ENCODE data around the gene MCOLN1. TPM values are rescaled to one million over a fixed set of nuclear protein-coding genes. Genes with fewer than 3 reads are reported as not detected.

MCOLN1 gene
- total and polyA plus RNA-seq, 2 experiments from 2014 or later: 7.2 to 16.1 TPM

- Histone ChIP-seq H4K20me1 (replicated peaks; ENCODE audit: insufficient read depth) (no peaks in the 10 kb centered on the region), H3F3A (replicated peaks; ENCODE audit: low read depth) (peaks cover 5% of the 10 kb centered on the region; the same call in 1 of the 2 replicates), H3K27me3 (ENCODE audit: insufficient read depth) (no peaks in the 10 kb centered on the region), H3K9me2 (ENCODE audit: insufficient read depth) (no peaks in the 10 kb centered on the region), H2AFZ (peak overlapping the region; percentile 98), H3K27ac (ENCODE audit: low read depth) (peak overlapping the region; percentile 88), H3K79me2 (replicated peaks; ENCODE audit: insufficient read depth) (no peaks in the 10 kb centered on the region), H3K4me2 (peak overlapping the region; percentile 95), H3K4me3 (peak overlapping the region; percentile 96), H3K36me3 (ENCODE audit: insufficient read depth) (no peaks in the 10 kb centered on the region; the same call in 1 of the 2 replicates), H3K4me1 (ENCODE audit: insufficient read depth) (no peaks in the 10 kb centered on the region)
- TF ChIP-seq NANOG (IDR thresholded peaks at IDR 0.05; ENCODE audit: borderline replicate concordance): no peak
- peak; percentile 64 for TF ChIP-seq POLR2AphosphoS5 (IDR thresholded peaks at IDR 0.05; ENCODE audit: low read depth)
- peak; percentile 70 for ATAC-seq
- peak; percentile 94 for DNase-seq (ENCODE audit: low spot score)
- Mint-ChIP-seq H3K9me3 (no peaks in the 10 kb centered on the region; the same call in 2 of the 3 replicates), H3K36me3 (ENCODE audit: low read depth) (peaks cover 11% of the 10 kb centered on the region; the same call in 2 of the 3 replicates), H3K27me3 (ENCODE audit: insufficient read depth, low read depth, poor library complexity) (peaks cover 8% of the 10 kb centered on the region), H3K27ac (peak overlapping the region; percentile 87), H3K4me1 (no peaks in the 10 kb centered on the region; the same call in 2 of the 3 replicates), H3K4me3 (peak overlapping the region; percentile 89)
These were observed 11.6 kb downstream of the MCOLN1 start for GRCh38 chr19:7533925-7534480.

- H3K36me3 Mint-ChIP-seq (ENCODE audit: low read depth): peaks cover 11% of the 10 kb centered on the region; the same call in 2 of the 3 replicates
- no peaks in the 10 kb centered on the region; the same call in 2 of the 3 replicates for H3K4me1 Mint-ChIP-seq
- H3K4me1 ChIP-seq (ENCODE audit: insufficient read depth): no peaks in the 10 kb centered on the region
- H3K27ac Mint-ChIP-seq: peak overlapping the region; percentile 87
- no peaks in the 10 kb centered on the region for H3K79me2 ChIP-seq (replicated peaks; ENCODE audit: insufficient read depth)
- H3F3A ChIP-seq (replicated peaks; ENCODE audit: low read depth): peaks cover 5% of the 10 kb centered on the region; the same call in 1 of the 2 replicates
- H3K4me3 ChIP-seq: peak overlapping the region; percentile 96
- H3K27ac ChIP-seq (ENCODE audit: low read depth): peak overlapping the region; percentile 88
- no peaks in the 10 kb centered on the region for H3K27me3 ChIP-seq (ENCODE audit: insufficient read depth)
- TF ChIP-seq POLR2AphosphoS5 (IDR thresholded peaks at IDR 0.05; ENCODE audit: low read depth) (peak; percentile 32), ZNF462 (CRISPR knock-in tag; IDR thresholded peaks at IDR 0.05) (no peak), STAT1 (IDR thresholded peaks at IDR 0.05; ENCODE audit: unreplicated experiment) (no peak), CTCF (conservative IDR thresholded peaks at IDR 0.05; ENCODE audit: low read depth in 2 of 2) (peak; percentile 15 to 37; a peak in 2 of 4 replicates)
- peak; percentile 54 for ATAC-seq
- no peaks in the 10 kb centered on the region; the same call in 2 of the 3 replicates for H3K9me3 Mint-ChIP-seq
- peak overlapping the region; percentile 89 for H3K4me3 Mint-ChIP-seq
- H3K4me2 ChIP-seq: peak overlapping the region; percentile 95
- DNase-seq (ENCODE audit: low spot score): peak; percentile 93
- H4K20me1 ChIP-seq (replicated peaks; ENCODE audit: insufficient read depth): no peaks in the 10 kb centered on the region
- no peaks in the 10 kb centered on the region for H3K9me2 ChIP-seq (ENCODE audit: insufficient read depth)
- H3K27me3 Mint-ChIP-seq (ENCODE audit: insufficient read depth, low read depth, poor library complexity): peaks cover 8% of the 10 kb centered on the region
- peak overlapping the region; percentile 91 for H2AFZ ChIP-seq
- H3K36me3 ChIP-seq (ENCODE audit: insufficient read depth): no peaks in the 10 kb centered on the region; the same call in 1 of the 2 replicates
These were observed 12.2 kb downstream of the MCOLN1 start for GRCh38 chr19:7534531-7535046.

Data from GM23338 (cell line).